Esophagus muscularis mucosa (tissue), 4 donors: ENCODE results near the gene TRABD2B. TPM values are rescaled to one million over a fixed set of nuclear protein-coding genes. Genes with fewer than 3 reads are reported as not detected.

Experiments
- DNase-seq: peaks from one replicate; pipeline ENCODE4 v3.0.0-alpha.2; 2017; ENCODE audit errors: extremely low spot score
- H3K27ac ChIP-seq, 4 donors: fragments of 200-600 bp; sonication (generic); replicated peaks in 1 of 4; 1 replicate in 3 of 4; 2 replicates in 1 of 4; pipeline ENCODE4 v1.5.1; 2016 to 2019; ENCODE audit warnings: mild to moderate bottlenecking in 1 of 4
- H3K27me3 ChIP-seq, 4 donors: fragments of 200-600 bp; sonication (generic); one replicate each; pipeline versions ENCODE4 v1.5.1 to v1.6.0; 2016 to 2019
- H3K36me3 ChIP-seq, 4 donors: fragments of 200-600 bp; sonication (generic); one replicate each; pipeline ENCODE4 v1.5.1; 2016 to 2019
- H3K4me1 ChIP-seq, 4 donors: fragments of 200-600 bp; sonication (generic); one replicate each; pipeline ENCODE4 v1.5.1; 2016 to 2019
- H3K4me3 ChIP-seq, 4 donors: fragments of 200-600 bp; sonication (generic); 1 replicate in 2 of 4; 2 replicates in 2 of 4; pipeline ENCODE4 v1.5.1; 2016 to 2019; ENCODE audit warnings: mild to moderate bottlenecking in 4 of 4, moderate library complexity in 1 of 4
- H3K9me3 ChIP-seq, 4 donors: fragments of 200-600 bp; sonication (generic); 1 replicate in 3 of 4; 2 replicates in 1 of 4; pipeline ENCODE4 v1.5.1; 2016 to 2019
- CTCF ChIP-seq, 3 experiments: fragments of 200-600 bp in 2 of 3; fragments of 450-650 bp in 1 of 3; sonication (generic) in 2 of 3; IDR thresholded peaks; one replicate each; pipeline ENCODE4 v1.5.1; 2017 to 2019; ENCODE audit warnings: antibody characterized with exemption in 3 of 3, mild to moderate bottlenecking in 2 of 3, moderate library complexity in 1 of 3
- EP300 ChIP-seq: sonication (generic); formaldehyde crosslinking; IDR thresholded peaks from one replicate; pipeline ENCODE4 v1.6.1; 2017; ENCODE audit warnings: antibody characterized with exemption
- POLR2A ChIP-seq: fragments of 450-650 bp; IDR thresholded peaks from one replicate; pipeline ENCODE4 v1.6.1; 2017; ENCODE audit warnings: antibody characterized with exemption, moderate library complexity, mild to moderate bottlenecking, low read depth
- POLR2AphosphoS5 ChIP-seq, 2 donors: sonication (generic); formaldehyde crosslinking; IDR thresholded peaks; one replicate each; pipeline ENCODE4 v1.6.1; 2017; ENCODE audit warnings: antibody characterized with exemption in 2 of 2
- WGBS: methylation state at CpG from one replicate; pipeline ENCODE4 v1.1.5; 2018; 5-methylcytosine and 5-hydroxymethylcytosine counted together
- intact Hi-C: fragments of 100-400 bp; cut with DNase I; formaldehyde crosslinking; loops from one replicate; pipeline ENCODE4 v1.15.1; 2023
- total RNA-seq, 4 donors: library from RNA; depleted of rRNA; stranded (reverse); fragments of >200 nt; gene quantifications; one replicate each; pipeline versions ENCODE4 v1.1.0 to v1.2.1, GENCODE V29; 2016

TRABD2B gene
- total RNA-seq, 4 donors from 2014 or later: 4.0 to 7.6 (median 4.1) TPM

- Histone ChIP-seq H3K9me3 (no peaks in the 10 kb centered on the region), H3K4me3 (no peak overlapping the region), H3K4me1 (peaks cover 0 to 3% (median 0%) of the 10 kb centered on the region in 4 donors), H3K27ac (no peak overlapping the region), H3K36me3 (no peaks in the 10 kb centered on the region), H3K27me3 (no peaks in the 10 kb centered on the region)
- TF ChIP-seq CTCF (IDR thresholded peaks at IDR 0.05) (no peak), POLR2AphosphoS5 (IDR thresholded peaks at IDR 0.05) (no peak), POLR2A (no peak)
- intact Hi-C loops: no loop called here
- DNase-seq: no peak
- 91% methylated on average over 7 of the region's 10 CpGs for WGBS
Measured at GRCh38 chr1:48033495-48034045, 36.4 kb upstream of the TRABD2B start.

- intact Hi-C loops: no loop called here
- DNase-seq: no peak
- no peaks in the 10 kb centered on the region for H3K9me3 ChIP-seq
- H3K27me3 ChIP-seq: no peaks in the 10 kb centered on the region
- no peak overlapping the region for H3K27ac ChIP-seq
- H3K4me3 ChIP-seq: no peak overlapping the region
- H3K4me1 ChIP-seq: no peaks in the 10 kb centered on the region
- H3K36me3 ChIP-seq: no peaks in the 10 kb centered on the region
- no peak for TF ChIP-seq EP300
- no peak for TF ChIP-seq POLR2AphosphoS5 (IDR thresholded peaks at IDR 0.05)
- no peak for TF ChIP-seq POLR2A
- TF ChIP-seq CTCF (IDR thresholded peaks at IDR 0.05): no peak
- WGBS: 100% methylated on average over 3 of the region's 3 CpGs
Measured at GRCh38 chr1:48031676-48032075, 34.5 kb upstream of the TRABD2B start.

DNA sequence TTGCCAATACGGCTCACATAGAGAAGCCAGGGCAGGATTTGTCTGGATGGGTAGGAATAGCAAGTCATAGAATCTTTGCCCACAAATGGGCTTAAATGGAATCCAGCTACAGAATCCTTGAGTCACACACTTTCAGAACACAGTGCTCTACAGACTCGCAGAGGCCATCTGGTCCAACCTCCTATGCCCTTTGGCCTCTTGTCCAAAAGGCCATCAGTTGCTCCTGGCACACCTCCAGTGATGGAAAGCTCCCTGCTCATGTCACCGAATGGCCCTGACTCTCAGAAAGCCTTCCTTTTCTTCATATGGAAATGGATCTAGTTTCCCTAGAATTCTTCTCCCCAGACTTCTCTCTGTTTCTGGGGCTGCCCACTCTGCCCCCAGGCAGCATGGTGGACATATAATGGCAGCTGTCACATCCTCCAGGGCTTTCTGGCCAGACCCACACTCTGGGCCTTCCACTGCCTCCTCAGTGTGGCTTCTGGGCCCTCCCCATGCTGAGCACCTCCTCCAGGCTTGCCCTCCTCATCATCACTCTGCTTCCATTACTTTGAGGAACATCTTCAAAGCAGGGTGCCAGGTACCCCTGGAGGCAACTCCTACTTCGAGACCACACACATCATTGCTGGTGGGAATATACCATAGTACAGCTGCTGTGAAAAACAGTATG lies 33.6 kb upstream of the TRABD2B start:
- H3K27me3 ChIP-seq: no peaks in the 10 kb centered on the region
- no peak for DNase-seq
- no peaks in the 10 kb centered on the region for H3K36me3 ChIP-seq
- no peaks in the 10 kb centered on the region for H3K9me3 ChIP-seq
- TF ChIP-seq CTCF (IDR thresholded peaks at IDR 0.05) (no peak), POLR2AphosphoS5 (IDR thresholded peaks at IDR 0.05) (no peak), EP300 (no peak)
- H3K4me3 ChIP-seq: no peak overlapping the region
- intact Hi-C loops: no loop called here
- 85% methylated on average over 4 of the region's 4 CpGs for WGBS
- H3K27ac ChIP-seq: no peak overlapping the region
- no peaks in the 10 kb centered on the region for H3K4me1 ChIP-seq

DNA sequence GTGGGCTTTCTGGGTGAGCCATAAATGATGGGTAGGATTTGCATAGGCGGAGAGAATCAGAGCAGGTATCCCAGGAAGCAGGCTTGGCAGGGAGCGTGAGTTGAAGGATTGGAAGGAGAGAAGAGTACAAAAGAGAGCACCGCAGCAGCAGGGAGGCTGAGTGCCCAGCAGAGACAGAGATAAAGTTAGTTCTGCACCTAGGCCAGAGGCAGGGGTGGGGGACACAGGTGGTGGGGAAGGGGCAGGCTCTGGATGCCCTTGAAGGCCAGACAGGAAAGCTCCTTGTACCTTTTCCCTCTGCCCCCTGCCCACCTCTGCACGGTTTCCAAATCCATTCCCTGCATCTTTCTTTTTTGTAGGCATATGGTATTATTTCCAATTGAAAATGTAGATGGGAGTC lies 33.0 kb upstream of the TRABD2B start:
- Histone ChIP-seq H3K9me3 (no peaks in the 10 kb centered on the region), H3K4me1 (no peaks in the 10 kb centered on the region), H3K4me3 (no peak overlapping the region), H3K27me3 (no peaks in the 10 kb centered on the region), H3K36me3 (no peaks in the 10 kb centered on the region), H3K27ac (no peak overlapping the region)
- 93% methylated on average over 4 of the region's 4 CpGs for WGBS
- intact Hi-C loops: no loop called here
- no peak for TF ChIP-seq POLR2AphosphoS5 (IDR thresholded peaks at IDR 0.05)
- TF ChIP-seq CTCF (IDR thresholded peaks at IDR 0.05): no peak
- no peak for TF ChIP-seq EP300
- TF ChIP-seq POLR2A: no peak
- no peak for DNase-seq
